SK-N-SH treated with all-trans-retinoic acid at 6 μM for 48 hours (cell line): ENCODE data around the gene JKAMP.

Experiments used
- ATAC-seq: fragments of 200-7000 bp; cut with Tn5 transposase; 3 replicates; pipeline ENCODE4 v1.9.1; 2020; ENCODE audit warnings: mild to moderate bottlenecking, moderate library complexity
- ARNTL ChIP-seq: fragments of 450-650 bp; formaldehyde crosslinking; IDR thresholded peaks from 2 replicates; pipeline ENCODE4 v1.5.0; 2020; ENCODE audit warnings: low read depth, mild to moderate bottlenecking, moderate library complexity, borderline replicate concordance
- BACH2 ChIP-seq: fragments of 250-450 bp; sonication (Bioruptor Pico); IDR thresholded peaks from 2 replicates; pipeline ENCODE4 v1.9.0; 2021; ENCODE audit warnings: mild to moderate bottlenecking, borderline replicate concordance
- CREB5 ChIP-seq: fragments of 250-450 bp; sonication (Bioruptor Pico); IDR thresholded peaks from 2 replicates; pipeline ENCODE4 v1.5.1; 2020; ENCODE audit warnings: low read depth, mild to moderate bottlenecking, moderate library complexity
- CSDC2 ChIP-seq: fragments of 250-450 bp; sonication (Bioruptor Pico); IDR thresholded peaks from 2 replicates; pipeline ENCODE4 v1.5.0; 2020; ENCODE audit warnings: mild to moderate bottlenecking, moderate library complexity
- CSRNP3 ChIP-seq: fragments of 250-450 bp; sonication (Bioruptor Pico); IDR thresholded peaks from 2 replicates; pipeline ENCODE4 v1.5.1; 2021; ENCODE audit warnings: mild to moderate bottlenecking, moderate library complexity
- ESRRG ChIP-seq: fragments of 250-450 bp; sonication (Bioruptor Pico); IDR thresholded peaks from 2 replicates; pipeline ENCODE4 v1.6.1; 2021; ENCODE audit warnings: mild to moderate bottlenecking
- GLIS3 ChIP-seq: fragments of 250-450 bp; sonication (Bioruptor Pico); IDR thresholded peaks from 2 replicates; pipeline ENCODE4 v1.5.0; 2020; ENCODE audit warnings: mild to moderate bottlenecking, moderate library complexity
- ISL1 ChIP-seq: fragments of 250-450 bp; sonication (Bioruptor Pico); IDR thresholded peaks from 2 replicates; pipeline ENCODE4 v2.1.2; 2022; ENCODE audit warnings: mild to moderate bottlenecking, moderate library complexity
- OSR1 ChIP-seq: fragments of 250-450 bp; sonication (Bioruptor Pico); IDR thresholded peaks from 2 replicates; pipeline ENCODE4 v1.8.0; 2022; ENCODE audit warnings: moderate library complexity, mild to moderate bottlenecking, inconsistent platforms
- PATZ1 ChIP-seq: fragments of 250-450 bp; sonication (Bioruptor Pico); IDR thresholded peaks from 2 replicates; pipeline ENCODE4 v1.8.0; 2020; ENCODE audit warnings: mild to moderate bottlenecking, moderate library complexity, borderline replicate concordance
- POU6F1 ChIP-seq: fragments of 250-450 bp; sonication (Bioruptor Pico); IDR thresholded peaks from 2 replicates; pipeline ENCODE4 v1.8.0; 2021; ENCODE audit warnings: low read depth, mild to moderate bottlenecking, moderate library complexity, borderline replicate concordance
- PPARA ChIP-seq: fragments of 250-450 bp; sonication (Bioruptor Pico); IDR thresholded peaks from 2 replicates; pipeline ENCODE4 v1.5.0; 2020; ENCODE audit warnings: mild to moderate bottlenecking, borderline replicate concordance
- RARB ChIP-seq: fragments of 250-450 bp; sonication (Bioruptor Pico); IDR thresholded peaks from 2 replicates; pipeline ENCODE4 v1.8.0; 2021; ENCODE audit warnings: mild to moderate bottlenecking, moderate library complexity
- SNAI2 ChIP-seq: fragments of 250-450 bp; sonication (Bioruptor Pico); IDR thresholded peaks from 2 replicates; pipeline ENCODE4 v1.5.0; 2020; ENCODE audit warnings: mild to moderate bottlenecking, moderate library complexity
- TCF4 ChIP-seq: fragments of 250-450 bp; sonication (Bioruptor Pico); IDR thresholded peaks from 2 replicates; pipeline ENCODE4 v1.8.0; 2021; ENCODE audit warnings: mild to moderate bottlenecking, moderate library complexity, borderline replicate concordance
- TOX ChIP-seq: fragments of 250-450 bp; sonication (Bioruptor Pico); IDR thresholded peaks from 2 replicates; pipeline ENCODE4 v1.8.0; 2021; ENCODE audit warnings: mild to moderate bottlenecking, moderate library complexity, borderline replicate concordance
- TSHZ2 ChIP-seq: fragments of 250-450 bp; sonication (Bioruptor Pico); IDR thresholded peaks from 2 replicates; pipeline ENCODE4 v1.5.0; 2020; ENCODE audit warnings: mild to moderate bottlenecking, moderate library complexity
- ZFP30 ChIP-seq: fragments of 450-650 bp; formaldehyde crosslinking; IDR thresholded peaks from 2 replicates; pipeline ENCODE4 v1.5.0; 2022; ENCODE audit warnings: mild to moderate bottlenecking, moderate library complexity
- ZNF565 ChIP-seq: fragments of 450-650 bp; formaldehyde crosslinking; conservative IDR thresholded peaks from 2 replicates; pipeline ENCODE4 v1.5.0; 2020; ENCODE audit warnings: low read depth, mild to moderate bottlenecking, moderate library complexity
- ZNF8 ChIP-seq: fragments of 450-650 bp; formaldehyde crosslinking; IDR thresholded peaks from 2 replicates; pipeline ENCODE4 v1.5.0; 2020; ENCODE audit warnings: mild to moderate bottlenecking, moderate library complexity

Gene JKAMP

GRCh38 chr14:59461891-59462290 lies 22.4 kb upstream of the JKAMP start:
- no peak for ATAC-seq
- TF ChIP-seq PPARA = no peak
- TF ChIP-seq TSHZ2 (CRISPR knock-in tag) = no peak
- TF ChIP-seq ZNF565 (CRISPR knock-in tag) = no peak
- TF ChIP-seq ZFP30 = no peak
- no peak for TF ChIP-seq ARNTL (CRISPR knock-in tag)
- no peak for TF ChIP-seq RARB (CRISPR knock-in tag)
- TF ChIP-seq CREB5 (CRISPR knock-in tag) = no peak
- no peak for TF ChIP-seq BACH2
- TF ChIP-seq CSDC2 (CRISPR knock-in tag) = no peak
- no peak for TF ChIP-seq POU6F1 (CRISPR knock-in tag)
- TF ChIP-seq SNAI2 (CRISPR knock-in tag) = no peak
- TF ChIP-seq ESRRG (CRISPR knock-in tag) = no peak
- TF ChIP-seq CSRNP3 (CRISPR knock-in tag) = no peak
- no peak for TF ChIP-seq OSR1 (CRISPR knock-in tag)
- no peak for TF ChIP-seq TOX (CRISPR knock-in tag)
- no peak for TF ChIP-seq ISL1 (CRISPR knock-in tag)

GRCh38 chr14:59463787-59464485 lies 20.4 kb upstream of the JKAMP start:
- TF ChIP-seq PATZ1 (CRISPR knock-in tag) (no peak), RARB (CRISPR knock-in tag) (no peak), TOX (CRISPR knock-in tag) (no peak), CSDC2 (CRISPR knock-in tag) (no peak), ESRRG (CRISPR knock-in tag) (no peak), OSR1 (CRISPR knock-in tag) (no peak), GLIS3 (no peak), PPARA (no peak), ZNF565 (CRISPR knock-in tag) (no peak), ZNF8 (no peak), CREB5 (CRISPR knock-in tag) (no peak), ZFP30 (no peak), ISL1 (CRISPR knock-in tag) (no peak), TCF4 (no peak), CSRNP3 (CRISPR knock-in tag) (no peak), TSHZ2 (CRISPR knock-in tag) (no peak)
- TF ChIP-seq, all 23 proteins: peak for 0
- ATAC-seq = no peak
